Immature natural killer cell (primary cell): ENCODE measurements around the gene TNPO1. TPM values are rescaled to one million over a fixed set of nuclear protein-coding genes. Genes with fewer than 3 reads are reported as not detected.
"Not testable (repeated sequence)": the region's sequence is repeated elsewhere in the genome, so short reads cannot be mapped to it uniquely, and the experiment has no call there.

Source experiments
- DNase-seq, 3 donors: peaks; one replicate each; pipeline ENCODE4 v3.0.0; 2022; ENCODE audit warnings: mixed read lengths in 1 of 3
- H3K27ac Mint-ChIP-seq, 6 donors: one replicate each; pipeline ENCODE4 v1.8.0; 2020; ENCODE audit warnings: mixed read lengths in 6 of 6, mild to moderate bottlenecking in 5 of 6, inconsistent platforms in 4 of 6, moderate library complexity in 3 of 6
- H3K27me3 Mint-ChIP-seq, 3 donors: one replicate each; pipeline ENCODE4 v1.8.0; 2020 to 2021; ENCODE audit warnings: low read depth in 3 of 3, mild to moderate bottlenecking in 3 of 3, mixed read lengths in 3 of 3, moderate library complexity in 3 of 3, inconsistent platforms in 1 of 3
- H3K36me3 Mint-ChIP-seq, 3 donors: one replicate each; pipeline ENCODE4 v1.8.0; 2020; ENCODE audit warnings: mixed read lengths in 3 of 3, inconsistent platforms in 2 of 3, mild to moderate bottlenecking in 2 of 3
- H3K4me1 Mint-ChIP-seq, 2 donors: one replicate each; pipeline ENCODE4 v1.8.0; 2020; ENCODE audit warnings: inconsistent platforms in 2 of 2, mild to moderate bottlenecking in 2 of 2, mixed read lengths in 2 of 2, moderate library complexity in 1 of 2
- H3K4me3 Mint-ChIP-seq, 5 donors: one replicate each; pipeline ENCODE4 v1.8.0; 2020; ENCODE audit warnings: mild to moderate bottlenecking in 5 of 5, mixed read lengths in 5 of 5, inconsistent platforms in 3 of 5, moderate library complexity in 3 of 5
- H3K9me3 Mint-ChIP-seq, 6 donors: one replicate each; pipeline ENCODE4 v1.8.0; 2020; ENCODE audit warnings: mild to moderate bottlenecking in 6 of 6, mixed read lengths in 6 of 6, inconsistent platforms in 4 of 6, moderate library complexity in 3 of 6
- polyA plus RNA-seq, 3 donors: library from polyadenylated mRNA; unstranded; fragments of 300-500 nt; fragmentation: Illumina TruSeq; gene quantifications; one replicate each; pipeline ENCODE4 v1.2.3, GENCODE V29; 2021

TNPO1 gene
- polyA plus RNA-seq, 3 donors from 2014 or later = 40.4 to 58.8 (median 51.2) TPM

- H3K36me3 Mint-ChIP-seq, H3K9me3 Mint-ChIP-seq, H3K4me1 Mint-ChIP-seq, H3K27me3 Mint-ChIP-seq, DNase-seq, H3K27ac Mint-ChIP-seq, H3K4me3 Mint-ChIP-seq: not testable (repeated sequence)
Measured at GRCh38 chr5:72934953-72935725, 118.7 kb downstream of the TNPO1 start.

GRCh38 chr5:72936893-72937292, 120.4 kb downstream of the TNPO1 start:
- DNase-seq = no peak
- Mint-ChIP-seq H3K4me1 (no peaks in the 10 kb centered on the region), H3K9me3 (no peaks in the 10 kb centered on the region), H3K4me3 (no peak overlapping the region), H3K27me3 (peaks cover 0 to 7% (median 3%) of the 10 kb centered on the region in 3 donors), H3K27ac (no peak overlapping the region), H3K36me3 (no peaks in the 10 kb centered on the region)

- Mint-ChIP-seq H3K36me3 (no peaks in the 10 kb centered on the region), H3K27me3 (peaks cover 0 to 7% (median 3%) of the 10 kb centered on the region in 3 donors), H3K4me3 (no peak overlapping the region), H3K27ac (no peak overlapping the region), H3K9me3 (no peaks in the 10 kb centered on the region), H3K4me1 (no peaks in the 10 kb centered on the region)
- no peak for DNase-seq
Measured at GRCh38 chr5:72937517-72938061, 121.1 kb downstream of the TNPO1 start.

DNA sequence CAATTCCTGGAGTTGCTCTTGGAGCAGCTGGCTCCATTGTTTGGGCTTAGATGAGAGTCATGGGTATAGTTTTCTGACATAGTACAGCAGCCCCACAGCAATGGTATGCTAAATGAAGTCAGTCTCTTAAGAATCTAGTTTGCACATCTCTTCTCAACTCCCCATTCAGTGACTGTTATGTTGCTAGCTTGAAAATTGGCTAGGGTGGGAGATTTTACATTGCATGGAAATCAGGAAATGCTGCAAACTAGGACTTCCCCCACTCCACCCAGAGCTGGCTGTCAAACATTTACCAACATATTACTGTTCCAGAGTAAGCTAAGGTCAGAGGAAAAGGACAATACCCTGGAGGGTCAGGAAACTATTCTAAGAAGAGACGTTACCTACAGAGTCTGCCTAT, 121.7 kb downstream of the TNPO1 start:
- Mint-ChIP-seq H3K27ac (no peak overlapping the region), H3K27me3 (peaks cover 0 to 7% (median 3%) of the 10 kb centered on the region in 3 donors), H3K4me3 (no peak overlapping the region), H3K4me1 (no peaks in the 10 kb centered on the region), H3K9me3 (no peaks in the 10 kb centered on the region), H3K36me3 (no peaks in the 10 kb centered on the region)
- DNase-seq = no peak

DNA sequence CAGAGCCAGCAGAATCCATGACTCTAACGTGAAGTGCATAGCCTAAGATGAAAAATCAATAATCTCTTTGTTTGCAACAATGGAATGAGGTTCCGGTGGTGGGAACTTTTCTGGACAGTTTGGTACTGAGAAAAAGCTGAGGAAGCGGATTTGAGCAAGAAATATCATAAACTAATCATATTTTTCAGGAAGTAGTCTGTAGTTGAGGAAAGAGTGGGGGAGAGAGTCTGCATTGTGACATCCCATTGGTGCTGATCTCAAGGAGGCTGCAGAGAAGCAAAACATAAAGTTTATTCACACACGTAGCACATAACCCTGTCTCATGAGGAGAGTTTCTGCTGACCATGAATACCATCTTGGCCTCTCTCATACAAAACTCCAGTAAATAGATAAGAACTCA, 123.6 kb downstream of the TNPO1 start:
- Mint-ChIP-seq H3K4me3 (no peak overlapping the region), H3K36me3 (no peaks in the 10 kb centered on the region), H3K4me1 (no peaks in the 10 kb centered on the region), H3K27ac (no peak overlapping the region), H3K27me3 (peaks cover 0 to 6% (median 0%) of the 10 kb centered on the region in 3 donors), H3K9me3 (no peaks in the 10 kb centered on the region)
- DNase-seq = no peak

DNA sequence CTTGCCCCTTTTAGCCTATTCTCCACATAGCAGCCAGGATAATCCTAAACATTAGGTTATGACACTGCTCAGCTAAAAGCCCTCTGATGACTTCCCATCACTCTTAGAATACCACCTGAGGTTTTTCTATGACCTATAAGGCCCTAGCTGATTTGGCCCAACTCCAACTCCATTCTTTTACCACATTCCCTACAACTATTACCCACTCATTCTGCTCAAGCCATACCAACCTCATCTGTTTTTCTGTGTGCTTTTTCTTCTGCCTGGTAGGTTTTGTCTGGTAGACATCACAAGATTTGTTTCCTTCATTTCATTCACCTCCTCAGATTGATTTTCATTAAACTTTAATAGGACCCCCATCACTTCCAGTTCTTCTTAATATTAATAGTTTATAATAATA, 126.8 kb downstream of the TNPO1 start:
- H3K4me3 Mint-ChIP-seq = no peak overlapping the region
- H3K4me1 Mint-ChIP-seq = no peaks in the 10 kb centered on the region
- H3K9me3 Mint-ChIP-seq = no peaks in the 10 kb centered on the region
- H3K27ac Mint-ChIP-seq = no peak overlapping the region
- DNase-seq = no peak
- peaks cover under 1 to 10% (median 2%) of the 10 kb centered on the region in 3 donors for H3K27me3 Mint-ChIP-seq
- H3K36me3 Mint-ChIP-seq = peaks cover 0 to 6% (median under 1%) of the 10 kb centered on the region in 3 donors

DNA sequence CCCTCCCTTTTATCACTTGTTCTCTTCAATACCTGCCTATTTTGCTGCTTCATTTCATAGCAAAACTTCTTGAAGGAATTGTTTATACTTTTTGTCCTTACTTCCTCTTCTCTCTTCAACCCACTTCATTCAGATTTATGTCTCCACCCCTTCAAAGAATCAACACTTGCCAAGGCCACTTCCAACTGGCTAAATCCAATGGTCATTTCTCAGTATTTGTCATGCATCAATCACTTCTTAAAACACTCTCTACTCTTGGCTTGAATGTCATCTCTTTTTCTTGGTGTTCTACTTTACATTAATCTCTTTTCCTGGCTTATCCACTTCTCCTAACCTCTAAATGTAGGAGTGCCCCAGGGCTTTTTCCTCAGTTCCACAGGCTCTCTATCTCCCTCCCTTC, 131.0 kb downstream of the TNPO1 start:
- Mint-ChIP-seq H3K27me3 (peaks cover 5 to 10% (median 9%) of the 10 kb centered on the region in 3 donors), H3K4me3 (no peak overlapping the region), H3K27ac (no peak overlapping the region), H3K9me3 (no peaks in the 10 kb centered on the region), H3K36me3 (peaks cover 0 to 6% (median 3%) of the 10 kb centered on the region in 3 donors), H3K4me1 (no peaks in the 10 kb centered on the region)
- DNase-seq = no peak

DNA sequence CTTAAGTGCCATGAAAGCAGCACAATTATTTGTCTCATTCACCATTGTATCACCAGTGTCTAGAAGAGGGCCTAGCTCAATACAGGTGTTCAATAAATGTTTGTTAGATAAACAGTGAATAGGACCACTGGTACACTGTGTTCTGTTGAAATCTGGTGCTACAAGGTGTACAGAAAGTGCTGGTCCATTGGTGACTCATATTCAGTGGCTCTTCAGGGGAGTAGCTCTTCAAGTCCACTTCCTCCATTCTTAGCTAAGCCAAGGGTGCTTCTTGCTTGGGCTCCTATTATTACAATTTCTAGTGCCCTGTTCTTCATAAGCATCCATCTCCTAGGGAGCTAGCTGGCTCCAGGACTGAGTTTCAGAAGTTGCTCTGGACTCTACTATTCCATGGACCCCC, 133.0 kb downstream of the TNPO1 start:
- Mint-ChIP-seq H3K27ac (no peak overlapping the region), H3K4me1 (no peaks in the 10 kb centered on the region), H3K9me3 (no peaks in the 10 kb centered on the region), H3K36me3 (peaks cover 0 to 6% (median 3%) of the 10 kb centered on the region in 3 donors), H3K4me3 (no peak overlapping the region), H3K27me3 (peaks cover 3 to 11% (median 10%) of the 10 kb centered on the region in 3 donors)
- no peak for DNase-seq

DNA sequence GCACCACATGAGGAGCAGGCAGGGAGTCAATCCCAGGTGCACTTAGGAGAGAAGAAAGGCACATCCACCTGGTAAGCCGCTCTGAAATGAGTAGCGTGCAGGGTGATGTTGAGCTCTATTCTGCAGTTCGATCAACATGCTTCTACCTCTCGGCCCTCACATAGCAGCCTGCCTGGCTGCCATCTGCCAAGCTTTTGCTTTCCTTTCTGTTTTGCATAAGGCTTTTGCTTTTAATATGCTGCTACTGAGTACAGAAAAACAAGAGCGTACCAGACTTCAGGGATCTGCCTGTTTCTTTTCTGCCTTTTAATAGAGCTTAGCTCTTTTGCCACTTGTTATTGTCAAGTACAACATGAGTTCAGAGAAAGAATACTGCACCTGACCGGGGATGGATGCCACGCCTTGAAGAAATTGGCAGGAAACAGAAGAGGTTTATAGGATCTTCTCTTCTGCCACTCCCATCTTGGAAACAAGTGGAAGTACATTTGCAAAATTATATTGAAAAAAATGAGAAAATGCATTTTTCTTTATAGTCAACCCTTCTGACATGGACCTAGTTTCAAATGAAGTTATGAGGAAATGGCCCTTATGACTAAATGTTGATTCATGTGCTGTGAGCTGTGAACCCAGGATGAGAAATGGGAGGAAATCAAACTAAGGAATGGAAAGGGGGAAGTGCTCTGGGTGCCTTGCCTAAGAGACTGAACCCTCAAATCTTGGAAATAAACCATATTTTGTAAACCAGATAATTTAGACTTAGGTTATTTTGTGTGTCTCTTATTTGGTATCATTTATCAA, 135.4 kb downstream of the TNPO1 start:
- H3K27me3 Mint-ChIP-seq = peaks cover 14 to 24% (median 16%) of the 10 kb centered on the region in 3 donors
- H3K27ac Mint-ChIP-seq = no peak overlapping the region
- peaks cover 0 to 6% (median 3%) of the 10 kb centered on the region in 3 donors for H3K36me3 Mint-ChIP-seq
- H3K4me3 Mint-ChIP-seq = no peak overlapping the region
- DNase-seq = no peak
- no peaks in the 10 kb centered on the region for H3K9me3 Mint-ChIP-seq
- H3K4me1 Mint-ChIP-seq = peaks cover 15% of the 10 kb centered on the region in 2 donors

GRCh38 chr5:72954389-72954788, 137.9 kb downstream of the TNPO1 start:
- Mint-ChIP-seq H3K9me3 (no peaks in the 10 kb centered on the region), H3K4me1 (peaks cover 23 to 36% of the 10 kb centered on the region in 2 donors), H3K4me3 (peak overlapping the region; percentile 94 to 97 (median 95)), H3K27ac (peak overlapping the region in 1 of 6 donors; percentile 91), H3K36me3 (no peaks in the 10 kb centered on the region), H3K27me3 (peaks cover 5 to 22% (median 17%) of the 10 kb centered on the region in 3 donors)
- no peak for DNase-seq

DNA sequence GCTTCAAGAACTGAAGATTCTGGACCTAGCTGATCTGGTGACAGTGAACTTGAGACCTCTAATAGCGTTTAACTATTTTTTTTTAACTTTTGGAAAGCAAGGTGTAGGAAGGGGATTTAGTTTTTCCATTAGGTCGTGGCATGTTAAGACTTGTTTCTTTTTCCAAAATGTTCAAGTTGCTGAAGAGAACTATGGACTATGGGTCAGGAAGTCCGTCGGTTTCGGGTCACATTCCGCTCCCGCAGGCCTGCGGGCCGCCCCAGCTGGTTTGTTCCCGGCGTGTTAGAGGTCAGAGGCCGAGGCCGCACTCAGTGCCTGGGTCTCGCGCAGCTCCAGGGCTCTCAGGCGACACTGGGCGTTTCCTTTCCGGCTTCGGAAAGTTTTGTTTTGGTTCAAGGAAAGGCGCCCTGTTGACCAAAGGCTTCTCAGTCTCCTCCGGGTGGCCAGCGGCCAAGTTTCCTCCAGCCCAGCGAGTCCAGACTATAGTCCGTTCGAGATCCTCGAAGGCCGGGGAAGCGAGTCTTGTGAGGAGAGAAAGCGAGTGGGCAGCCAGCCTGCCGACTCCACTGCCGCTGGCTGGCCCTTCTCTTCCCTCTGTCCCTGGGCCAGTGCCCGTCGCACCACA, 138.8 kb downstream of the TNPO1 start:
- H3K4me3 Mint-ChIP-seq = peak overlapping the region; percentile 94 to 97 (median 95)
- peaks cover 5 to 22% (median 17%) of the 10 kb centered on the region in 3 donors for H3K27me3 Mint-ChIP-seq

GRCh38 chr5:72955768-72956323, 139.4 kb downstream of the TNPO1 start, which contains the start of gene FCHO2:
Gene FCHO2, plus strand, starts transcription at chr5:72956041. Its CDS starts 56 bp downstream, at chr5:72956097.
- peaks cover 5 to 22% (median 17%) of the 10 kb centered on the region in 3 donors for H3K27me3 Mint-ChIP-seq
- peak within 1 kb of the TSS; percentile 86 to 96 (median 90) for H3K27ac Mint-ChIP-seq
- H3K4me3 Mint-ChIP-seq = peak within 1 kb of the TSS; percentile 94 to 97 (median 95)
- no peaks in the 10 kb centered on the region for H3K9me3 Mint-ChIP-seq
- DNase-seq = peak; percentile 95 to 96 (median 96)
- H3K4me1 Mint-ChIP-seq = peaks cover 23 to 36% of the 10 kb centered on the region in 2 donors
- peaks cover 0 to 3% (median 0%) of the 10 kb centered on the region in 3 donors for H3K36me3 Mint-ChIP-seq

More for the DNA sequence above, 138.8 kb downstream of the TNPO1 start:
- H3K27ac Mint-ChIP-seq = peak overlapping the region; percentile 77 to 96 (median 90)
- H3K9me3 Mint-ChIP-seq = no peaks in the 10 kb centered on the region
- H3K36me3 Mint-ChIP-seq = peaks cover 0 to 3% (median 0%) of the 10 kb centered on the region in 3 donors
- no peak for DNase-seq
- peaks cover 23 to 36% of the 10 kb centered on the region in 2 donors for H3K4me1 Mint-ChIP-seq
